CD14-positive monocyte (primary cell): ENCODE measurements around the gene TAF4. TPM values are rescaled to one million over a fixed set of nuclear protein-coding genes. Genes with fewer than 3 reads are reported as not detected.
"Not testable (repeated sequence)": the region's sequence is repeated elsewhere in the genome, so short reads cannot be mapped to it uniquely, and the experiment has no call there.

ENCODE experiments used
- DNase-seq, 3 donors: peaks; one replicate each; pipeline ENCODE4 v3.0.0-alpha.2; 2011 to 2022
- H2AFZ ChIP-seq: 2 replicates; pipeline ENCODE4 v1.6.0; 2012; ENCODE audit warnings: mild to moderate bottlenecking, low read depth, low read length, inconsistent platforms; ENCODE audit not compliant: insufficient read depth, poor library complexity, severe bottlenecking
- H3K27ac ChIP-seq, 2 donors: 1 replicate in 1 of 2; 2 replicates in 1 of 2; pipeline ENCODE4 v1.5.1; 2012 to 2013; ENCODE audit warnings: low read length in 2 of 2, control low read depth in 1 of 2, inconsistent platforms in 1 of 2, low read depth in 1 of 2, mild to moderate bottlenecking in 1 of 2
- H3K27me3 ChIP-seq, 2 donors: one replicate each; pipeline versions ENCODE4 v1.6.0 to v1.6.1; 2011 to 2013; ENCODE audit warnings: low read length in 2 of 2; ENCODE audit not compliant: control insufficient read depth in 2 of 2, insufficient read depth in 2 of 2
- H3K36me3 ChIP-seq, 2 donors: replicated peaks in 1 of 2; 1 replicate in 1 of 2; 2 replicates in 1 of 2; pipeline versions ENCODE4 v1.5.1 to v1.6.1; 2012 to 2013; ENCODE audit warnings: low read length in 2 of 2, control low read depth in 1 of 2, inconsistent platforms in 1 of 2, mild to moderate bottlenecking in 1 of 2; ENCODE audit not compliant: insufficient read depth in 2 of 2, control insufficient read depth in 1 of 2
- H3K4me1 ChIP-seq, 2 donors: 1 replicate in 1 of 2; 2 replicates in 1 of 2; pipeline versions ENCODE4 v1.5.1 to v1.6.1; 2012 to 2013; ENCODE audit warnings: low read length in 2 of 2, control low read depth in 1 of 2, inconsistent platforms in 1 of 2, mild to moderate bottlenecking in 1 of 2, moderate library complexity in 1 of 2; ENCODE audit not compliant: insufficient read depth in 2 of 2, control insufficient read depth in 1 of 2
- H3K4me2 ChIP-seq: replicated peaks from 2 replicates; pipeline ENCODE3; 2012; ENCODE audit warnings: low read length, moderate library complexity, mild to moderate bottlenecking; ENCODE audit not compliant: poor library complexity, severe bottlenecking; ENCODE audit errors: extremely low read depth
- H3K4me3 ChIP-seq, 3 experiments: fragments of 200-600 bp in 1 of 3; sonication (generic) in 1 of 3; replicated peaks in 1 of 3; 1 replicate in 2 of 3; 2 replicates in 1 of 3; pipeline ENCODE4 v1.5.1; 2011 to 2013; ENCODE audit warnings: low read length in 3 of 3, mild to moderate bottlenecking in 3 of 3, control low read depth in 2 of 3, low read depth in 2 of 3, inconsistent platforms in 1 of 3, moderate library complexity in 1 of 3
- H3K79me2 ChIP-seq: 2 replicates; pipeline ENCODE4 v1.6.0; 2012; ENCODE audit warnings: mild to moderate bottlenecking, control low read depth, inconsistent platforms, low read length, moderate library complexity; ENCODE audit not compliant: insufficient read depth
- H3K9ac ChIP-seq: 2 replicates; pipeline ENCODE4 v1.6.0; 2017; ENCODE audit warnings: low read length, mild to moderate bottlenecking; ENCODE audit not compliant: insufficient read depth, poor library complexity, severe bottlenecking
- H3K9me3 ChIP-seq, 2 donors: replicated peaks in 1 of 2; 1 replicate in 1 of 2; 2 replicates in 1 of 2; pipeline versions ENCODE4 v1.5.1 to v1.6.1; 2012 to 2013; ENCODE audit warnings: low read length in 2 of 2, control low read depth in 1 of 2; ENCODE audit not compliant: control insufficient read depth in 1 of 2, insufficient read depth in 1 of 2
- H4K20me1 ChIP-seq: 2 replicates; pipeline ENCODE4 v1.6.0; 2012; ENCODE audit warnings: mild to moderate bottlenecking, low read length, control low read depth, moderate library complexity; ENCODE audit not compliant: insufficient read depth
- H3K27ac Mint-ChIP-seq, 7 donors: one replicate each; pipeline ENCODE4 v1.8.0; 2020; ENCODE audit warnings: mild to moderate bottlenecking in 7 of 7, mixed read lengths in 7 of 7, moderate library complexity in 6 of 7, inconsistent platforms in 2 of 7
- H3K27me3 Mint-ChIP-seq, 3 donors: one replicate each; pipeline ENCODE4 v1.8.0; 2021 to 2022; ENCODE audit warnings: low read depth in 3 of 3, mild to moderate bottlenecking in 3 of 3, mixed read lengths in 3 of 3, moderate library complexity in 3 of 3, inconsistent platforms in 1 of 3
- H3K36me3 Mint-ChIP-seq, 2 donors: one replicate each; pipeline ENCODE4 v1.8.0; 2020; ENCODE audit warnings: mixed read lengths in 2 of 2, inconsistent platforms in 1 of 2, mild to moderate bottlenecking in 1 of 2
- H3K4me1 Mint-ChIP-seq: one replicate; pipeline ENCODE4 v1.8.0; 2020; ENCODE audit warnings: mild to moderate bottlenecking, mixed read lengths
- H3K4me3 Mint-ChIP-seq, 2 donors: one replicate each; pipeline ENCODE4 v1.8.0; 2020; ENCODE audit warnings: mild to moderate bottlenecking in 2 of 2, mixed read lengths in 2 of 2, moderate library complexity in 1 of 2
- H3K9me3 Mint-ChIP-seq, 7 donors: one replicate each; pipeline ENCODE4 v1.8.0; 2020 to 2022; ENCODE audit warnings: mixed read lengths in 7 of 7, mild to moderate bottlenecking in 6 of 7, moderate library complexity in 6 of 7, inconsistent platforms in 2 of 7
- WGBS: methylation state at CpG from one replicate; pipeline ENCODE4 v1.1.5; 2013; ENCODE audit warnings: missing lambda C conversion rate; ENCODE audit not compliant: insufficient coverage; 5-methylcytosine and 5-hydroxymethylcytosine counted together
- intact Hi-C, 2 donors: fragments of 100-400 bp; cut with micrococcal nuclease; formaldehyde crosslinking; loops; one replicate each; pipeline versions ENCODE4 v1.15.0 to v1.15.1; 2023
- polyA plus RNA-seq, 3 donors: library from polyadenylated mRNA; depleted of rRNA in 1 of 3; unstranded in 2 of 3; stranded (reverse) in 1 of 3; fragments of 300-500 nt in 2 of 3; fragments of >200 nt in 1 of 3; fragmentation: Illumina TruSeq in 2 of 3; gene quantifications; 1 replicate in 2 of 3; 2 replicates in 1 of 3; pipeline ENCODE4 v1.2.3, GENCODE V29; 2012 to 2021
- TF ChIP-seq, protein P1 (sequence below): fragments of 200-600 bp; IDR thresholded peaks from one replicate; pipeline ENCODE4 v1.8.0; 2022; ENCODE audit warnings: antibody characterized with exemption, mild to moderate bottlenecking

The TAF4 gene
- polyA plus RNA-seq, 3 donors, result 0.48 to 14.9 (median 0.99) TPM

GRCh38 chr20:62079166-62079565 is 13.5 kb upstream of the TAF4 start:
- Histone ChIP-seq H3K79me2 (no peaks in the 10 kb centered on the region), H3K9ac (no peak overlapping the region), H3K4me2 (no peak overlapping the region), H3K4me3 (no peak overlapping the region), H2AFZ (no peak overlapping the region), H3K4me1 (no peaks in the 10 kb centered on the region), H3K36me3 (no peaks in the 10 kb centered on the region), H3K27me3 (no peaks in the 10 kb centered on the region), H4K20me1 (no peaks in the 10 kb centered on the region), H3K27ac (no peak overlapping the region), H3K9me3 (peaks cover 31 to 54% of the 10 kb centered on the region in 2 donors)
- intact Hi-C loops, result no loop called here
- H3K27ac Mint-ChIP-seq, result no peak overlapping the region
- peaks cover 1 to 11% (median 6%) of the 10 kb centered on the region in 3 donors for H3K27me3 Mint-ChIP-seq
- DNase-seq, result no peak
- peaks cover 29 to 61% (median 50%) of the 10 kb centered on the region in 7 donors for H3K9me3 Mint-ChIP-seq
- WGBS, result no CpG with 5 or more reads among the region's 1 CpG
- H3K4me1 Mint-ChIP-seq, result no peaks in the 10 kb centered on the region
- no peaks in the 10 kb centered on the region for H3K36me3 Mint-ChIP-seq
- H3K4me3 Mint-ChIP-seq, result no peak overlapping the region
- TF ChIP-seq, protein P1, sequence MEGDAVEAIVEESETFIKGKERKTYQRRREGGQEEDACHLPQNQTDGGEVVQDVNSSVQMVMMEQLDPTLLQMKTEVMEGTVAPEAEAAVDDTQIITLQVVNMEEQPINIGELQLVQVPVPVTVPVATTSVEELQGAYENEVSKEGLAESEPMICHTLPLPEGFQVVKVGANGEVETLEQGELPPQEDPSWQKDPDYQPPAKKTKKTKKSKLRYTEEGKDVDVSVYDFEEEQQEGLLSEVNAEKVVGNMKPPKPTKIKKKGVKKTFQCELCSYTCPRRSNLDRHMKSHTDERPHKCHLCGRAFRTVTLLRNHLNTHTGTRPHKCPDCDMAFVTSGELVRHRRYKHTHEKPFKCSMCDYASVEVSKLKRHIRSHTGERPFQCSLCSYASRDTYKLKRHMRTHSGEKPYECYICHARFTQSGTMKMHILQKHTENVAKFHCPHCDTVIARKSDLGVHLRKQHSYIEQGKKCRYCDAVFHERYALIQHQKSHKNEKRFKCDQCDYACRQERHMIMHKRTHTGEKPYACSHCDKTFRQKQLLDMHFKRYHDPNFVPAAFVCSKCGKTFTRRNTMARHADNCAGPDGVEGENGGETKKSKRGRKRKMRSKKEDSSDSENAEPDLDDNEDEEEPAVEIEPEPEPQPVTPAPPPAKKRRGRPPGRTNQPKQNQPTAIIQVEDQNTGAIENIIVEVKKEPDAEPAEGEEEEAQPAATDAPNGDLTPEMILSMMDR, result no peak

DNA sequence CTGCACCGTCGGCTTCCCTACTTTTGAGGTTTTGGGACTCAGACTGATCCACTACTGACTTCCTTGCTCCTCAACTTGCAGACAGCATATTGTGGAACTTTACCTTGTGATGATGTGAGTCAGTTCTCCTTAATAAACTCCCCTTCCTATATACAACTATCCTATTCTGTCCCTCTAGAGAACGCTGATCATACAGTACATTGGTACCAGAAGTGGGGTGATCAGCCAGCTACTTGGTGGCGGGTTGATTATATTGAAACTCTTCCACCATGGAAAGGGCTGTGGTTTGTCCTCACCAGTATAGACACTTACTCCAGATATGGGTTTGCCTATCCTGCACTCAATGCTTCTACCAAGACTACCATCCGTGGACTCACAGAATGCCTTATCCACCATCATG is 7.6 kb upstream of the TAF4 start:
- WGBS, result 100% methylated on average over 1 of the region's 5 CpGs
- Histone ChIP-seq H3K27ac (no peak overlapping the region), H3K4me2 (no peak overlapping the region), H3K4me3 (no peak overlapping the region), H3K9ac (no peak overlapping the region), H3K79me2 (no peaks in the 10 kb centered on the region), H4K20me1 (no peaks in the 10 kb centered on the region), H3K4me1 (no peaks in the 10 kb centered on the region), H3K36me3 (no peaks in the 10 kb centered on the region), H3K9me3 (peaks cover 41 to 47% of the 10 kb centered on the region in 2 donors), H3K27me3 (no peaks in the 10 kb centered on the region), H2AFZ (no peak overlapping the region)
- Mint-ChIP-seq H3K9me3 (peaks cover 31 to 55% (median 50%) of the 10 kb centered on the region in 7 donors), H3K27me3 (peaks cover 9 to 21% (median 10%) of the 10 kb centered on the region in 3 donors), H3K36me3 (no peaks in the 10 kb centered on the region), H3K4me1 (no peaks in the 10 kb centered on the region), H3K27ac (no peak overlapping the region), H3K4me3 (no peak overlapping the region)
- intact Hi-C loops, result no loop called here
- TF ChIP-seq, protein P1, result no peak
- no peak for DNase-seq

- H3K27ac Mint-ChIP-seq, H3K4me2 ChIP-seq, H3K27ac ChIP-seq, intact Hi-C loops, H3K4me3 Mint-ChIP-seq, DNase-seq, H3K79me2 ChIP-seq, H3K36me3 ChIP-seq, H2AFZ ChIP-seq, H3K36me3 Mint-ChIP-seq, H4K20me1 ChIP-seq, H3K27me3 ChIP-seq, H3K4me3 ChIP-seq, H3K9ac ChIP-seq: not testable (repeated sequence)
- Mint-ChIP-seq H3K27me3 (peaks cover 10 to 25% (median 11%) of the 10 kb centered on the region in 3 donors), H3K9me3 (peaks cover 28 to 44% (median 42%) of the 10 kb centered on the region in 7 donors), H3K4me1 (peaks cover 13% of the 10 kb centered on the region)
- WGBS, result no CpG with 5 or more reads among the region's 8 CpGs
- peaks cover 12% of the 10 kb centered on the region in 2 donors for H3K4me1 ChIP-seq
- peaks cover 40 to 41% of the 10 kb centered on the region in 2 donors for H3K9me3 ChIP-seq
These were observed 6.2 kb upstream of the TAF4 start for GRCh38 chr20:62071669-62072430.
